Stromal cell of bone marrow (primary cell): Measurements from ENCODE around the gene MCM6.
"Not testable (repeated sequence)": the region's sequence is repeated elsewhere in the genome, so short reads cannot be mapped to it uniquely, and the experiment has no call there.

Experiments used
- DNase-seq: peaks from one replicate; pipeline ENCODE4 v3.0.0-alpha.2; 2012; ENCODE audit warnings: low read depth

The MCM6 gene

DNA sequence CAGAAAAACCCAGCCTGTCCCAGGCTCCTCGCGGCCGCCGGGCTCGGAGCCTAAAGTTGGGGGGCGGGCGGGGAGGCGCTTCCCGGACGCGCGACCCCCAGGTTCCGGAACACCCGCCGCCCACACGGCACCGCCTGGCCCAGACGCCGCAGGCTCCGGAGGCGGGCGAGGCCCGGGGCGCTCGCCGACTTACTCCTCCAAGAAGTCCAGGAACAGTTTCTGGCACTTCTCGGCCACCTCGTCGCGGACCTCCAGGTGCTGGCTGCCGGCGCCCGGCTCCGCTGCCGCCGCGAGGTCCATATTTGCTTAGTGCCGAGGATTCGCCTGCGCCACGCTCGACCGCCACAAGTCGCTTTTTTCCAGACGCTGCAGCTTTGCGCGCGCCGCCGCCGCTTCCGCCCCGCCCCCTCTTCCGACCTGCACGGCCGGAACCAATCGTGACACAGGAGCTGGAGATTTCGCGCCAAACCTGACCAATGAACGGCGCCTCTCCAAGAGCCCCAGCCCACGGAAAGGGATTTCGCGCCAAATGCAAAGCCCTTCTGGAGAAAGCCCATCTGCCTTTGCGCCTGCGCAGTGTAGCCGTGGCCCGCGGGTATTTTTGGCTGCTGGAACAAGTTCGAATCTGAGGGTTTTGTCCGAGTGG lies at the start of gene MCM6:
TSS of gene MCM6 (minus strand) at position 378 of the 646 bp plus-strand sequence. CDS start at position 300, 78 bp downstream.
- DNase-seq: peak; percentile 99

- no peak for DNase-seq
Measured at GRCh38 chr2:135925571-135925970, 49.3 kb upstream of the MCM6 start.

DNA sequence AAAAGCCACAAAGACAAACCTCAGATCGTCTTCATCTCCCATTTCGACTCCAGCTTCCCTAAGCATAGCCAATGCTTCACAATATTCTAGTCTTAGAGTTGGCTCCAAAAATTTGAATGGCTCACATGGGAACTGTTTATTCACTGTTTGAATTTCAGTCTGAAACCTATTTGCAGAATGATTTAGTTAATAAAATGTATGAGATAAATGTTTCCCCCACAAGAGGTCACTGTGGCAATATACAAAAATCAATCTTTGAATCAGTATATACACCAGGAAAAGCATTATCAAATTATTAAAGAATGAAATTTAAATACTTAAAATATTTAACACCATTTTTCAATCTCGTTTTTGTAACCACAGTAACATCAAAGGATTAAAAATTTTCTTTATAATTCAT lies 40.0 kb upstream of the MCM6 start:
- DNase-seq: no peak

- DNase-seq: no peak
Measured at GRCh38 chr2:135914485-135914884, 38.2 kb upstream of the MCM6 start.

DNA sequence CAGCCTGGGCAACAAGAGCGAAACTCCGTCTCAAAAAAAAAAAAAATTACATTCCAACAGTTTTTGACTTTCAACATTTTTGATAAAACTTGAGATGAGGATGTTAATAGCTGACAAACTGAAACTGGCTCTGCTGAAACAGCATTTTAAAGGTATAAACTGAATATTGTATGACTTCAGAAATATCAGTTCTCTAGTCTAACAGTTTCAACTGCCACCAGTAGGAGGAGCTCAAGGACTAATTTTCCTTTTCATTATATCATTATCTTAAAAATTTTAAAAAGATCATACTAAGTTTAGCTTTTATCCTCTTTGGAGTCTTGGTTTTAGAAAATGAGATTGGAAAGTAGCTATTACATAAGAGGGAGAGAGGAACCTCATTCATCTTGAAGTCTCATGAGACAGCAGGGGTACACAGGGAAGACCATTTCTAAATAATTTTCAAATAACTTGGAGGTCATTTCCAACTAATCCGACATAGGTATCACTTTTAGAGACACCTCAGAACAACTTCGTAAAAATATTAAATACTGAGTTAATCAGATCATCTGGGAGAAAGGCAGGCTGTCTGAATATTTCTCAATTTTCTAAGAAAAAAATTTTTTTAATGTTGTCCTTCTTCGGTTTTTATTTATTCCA lies 37.6 kb upstream of the MCM6 start:
- DNase-seq: peak; percentile 29

DNA sequence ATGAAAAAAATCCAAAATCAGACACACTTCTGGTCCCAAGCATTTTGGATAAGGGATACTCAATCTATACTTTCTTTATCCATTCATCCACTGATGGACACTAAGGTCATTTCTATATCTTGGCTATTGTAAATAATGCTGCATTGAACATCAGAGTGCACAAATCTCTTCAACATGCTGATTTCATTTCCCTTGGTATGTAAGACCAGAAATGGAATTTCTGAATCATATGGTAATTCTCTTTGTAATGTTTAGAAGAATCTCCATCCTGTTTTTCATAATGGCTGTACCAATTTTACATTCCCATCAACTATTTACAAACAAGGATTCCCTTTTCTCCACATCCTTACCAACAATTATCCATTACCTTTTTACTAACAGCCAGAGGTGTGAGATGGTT lies 33.7 kb upstream of the MCM6 start:
- DNase-seq: no peak

GRCh38 chr2:135905679-135906078 lies 29.4 kb upstream of the MCM6 start:
- no peak for DNase-seq

GRCh38 chr2:135904341-135904989 lies 28.2 kb upstream of the MCM6 start:
- DNase-seq: peak; percentile 72

GRCh38 chr2:135903650-135904049 lies 27.4 kb upstream of the MCM6 start:
- DNase-seq: no peak

GRCh38 chr2:135899567-135899966 lies 23.3 kb upstream of the MCM6 start:
- DNase-seq: no peak

- DNase-seq: no peak
Measured at GRCh38 chr2:135898234-135898786, 22.1 kb upstream of the MCM6 start.

DNA sequence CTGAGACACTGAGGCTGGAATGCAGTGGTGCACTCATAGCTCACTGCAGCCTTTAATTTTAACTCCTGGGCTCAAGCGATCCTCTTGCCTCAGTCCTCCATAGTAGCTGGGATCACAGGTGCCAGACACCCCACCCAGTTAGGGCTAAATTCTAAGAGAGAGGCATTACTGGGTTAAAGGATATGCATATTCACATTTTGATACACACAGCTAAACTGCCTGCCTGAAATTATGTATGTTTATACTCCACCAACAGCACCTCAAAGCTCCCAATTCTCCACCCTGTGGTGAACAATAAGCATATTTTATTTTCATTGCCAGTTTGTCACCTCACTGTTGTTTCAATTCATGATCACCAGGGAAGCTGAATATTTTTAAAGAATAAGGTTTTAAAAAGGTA lies 18.7 kb upstream of the MCM6 start:
- no peak for DNase-seq

- DNase-seq: no peak
Measured at GRCh38 chr2:135893374-135893794, 17.1 kb upstream of the MCM6 start.

- no peak for DNase-seq
Measured at GRCh38 chr2:135890835-135891234, 14.6 kb upstream of the MCM6 start.

DNA sequence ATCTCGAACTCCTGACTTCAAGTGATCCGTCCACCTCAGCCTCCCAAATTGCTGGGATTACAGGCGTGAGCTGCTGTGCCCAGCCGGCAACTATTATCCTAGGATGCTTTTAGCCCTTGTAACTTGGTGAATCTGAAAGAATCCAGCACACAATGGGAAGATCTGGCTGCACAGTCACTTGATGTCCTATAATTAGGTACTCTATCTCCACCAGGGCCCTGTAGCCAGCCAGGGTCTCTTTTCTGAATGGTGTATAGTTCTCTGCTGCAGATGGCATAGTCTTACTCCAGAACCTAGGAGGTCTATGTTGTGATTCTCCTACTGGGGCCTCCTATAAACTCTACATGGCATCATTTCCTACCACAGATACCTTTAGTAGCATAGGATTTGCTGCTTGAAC lies 13.9 kb upstream of the MCM6 start:
- no peak for DNase-seq

GRCh38 chr2:135888587-135888986 lies 12.3 kb upstream of the MCM6 start:
- not testable (repeated sequence) for DNase-seq

GRCh38 chr2:135885709-135886108 lies 9.5 kb upstream of the MCM6 start:
- no peak for DNase-seq

GRCh38 chr2:135882415-135882814 lies 6.2 kb upstream of the MCM6 start:
- no peak for DNase-seq

GRCh38 chr2:135876770-135877169 lies 527 bp upstream of the MCM6 start:
- DNase-seq: not testable (repeated sequence)

GRCh38 chr2:135875491-135876065 lies 665 bp downstream of the MCM6 start:
- DNase-seq: peak; percentile 40

DNA sequence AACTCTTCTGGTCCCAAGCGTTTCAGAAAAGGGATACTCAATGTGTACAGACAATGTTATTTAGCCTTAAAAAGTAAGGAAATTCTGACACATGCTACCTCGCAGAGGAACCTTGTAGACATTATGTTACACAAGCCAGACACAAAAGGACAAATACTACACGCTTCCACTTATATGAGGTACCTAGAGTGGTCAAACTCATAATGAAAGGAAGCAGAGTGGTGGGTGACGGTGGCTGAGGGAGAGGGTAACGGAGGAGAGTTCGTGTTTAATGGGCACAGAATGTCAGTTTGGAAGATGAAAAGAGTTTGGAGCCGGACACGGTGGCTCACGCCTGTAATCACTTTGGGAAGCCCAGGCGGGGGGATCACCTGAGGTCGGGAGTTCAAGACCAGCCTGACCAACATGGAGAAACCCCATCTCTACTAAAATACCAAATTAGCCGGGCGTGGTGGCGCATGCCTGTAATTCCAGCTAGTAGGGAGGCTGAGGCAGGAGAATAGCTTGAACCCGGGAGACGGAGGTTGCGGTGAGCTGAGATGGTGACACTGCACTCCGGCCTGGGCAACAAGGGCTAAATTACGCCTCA lies 1.4 kb downstream of the MCM6 start:
- no peak for DNase-seq

DNA sequence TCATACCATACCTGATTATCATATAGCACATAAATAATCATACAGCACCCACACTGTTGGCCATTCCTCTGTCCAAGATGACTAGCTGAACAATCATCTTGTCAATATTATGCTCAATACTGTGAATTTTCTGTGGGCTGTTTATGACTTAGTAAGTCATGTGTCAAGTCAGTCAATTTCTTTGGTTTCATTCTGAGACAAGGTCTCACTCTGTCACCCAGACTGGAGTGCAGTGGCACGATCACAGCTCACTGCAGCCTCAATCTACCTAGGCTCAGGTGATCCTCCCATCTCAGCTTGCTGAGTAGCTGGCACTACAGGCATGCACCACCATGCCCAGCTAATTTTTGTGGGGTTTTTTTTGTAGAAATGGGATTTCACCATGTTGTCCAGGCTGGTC lies 5.7 kb downstream of the MCM6 start:
- no peak for DNase-seq
